Jurkat, Clone E6-1 (cell line): ENCODE results near the gene GTF3C1. TPM values are rescaled to one million over a fixed set of nuclear protein-coding genes. Genes with fewer than 3 reads are reported as not detected.

ENCODE experiments used
- DNase-seq: peaks from one replicate; pipeline ENCODE4 v3.0.0-alpha.2; 2011; ENCODE audit warnings: low read depth, low spot score
- H3K4me3 ChIP-seq: 2 replicates; pipeline ENCODE4 v1.5.1; 2011; ENCODE audit warnings: mild to moderate bottlenecking, low read length, control low read depth, moderate library complexity
- polyA plus RNA-seq: library from polyadenylated mRNA; unstranded; fragments of >200 nt; gene quantifications from one replicate; pipeline ENCODE4 v1.2.1, GENCODE V29; 2012; ENCODE audit warnings: missing spikeins; ENCODE audit not compliant: insufficient read length, insufficient read depth

Gene GTF3C1, protein sequence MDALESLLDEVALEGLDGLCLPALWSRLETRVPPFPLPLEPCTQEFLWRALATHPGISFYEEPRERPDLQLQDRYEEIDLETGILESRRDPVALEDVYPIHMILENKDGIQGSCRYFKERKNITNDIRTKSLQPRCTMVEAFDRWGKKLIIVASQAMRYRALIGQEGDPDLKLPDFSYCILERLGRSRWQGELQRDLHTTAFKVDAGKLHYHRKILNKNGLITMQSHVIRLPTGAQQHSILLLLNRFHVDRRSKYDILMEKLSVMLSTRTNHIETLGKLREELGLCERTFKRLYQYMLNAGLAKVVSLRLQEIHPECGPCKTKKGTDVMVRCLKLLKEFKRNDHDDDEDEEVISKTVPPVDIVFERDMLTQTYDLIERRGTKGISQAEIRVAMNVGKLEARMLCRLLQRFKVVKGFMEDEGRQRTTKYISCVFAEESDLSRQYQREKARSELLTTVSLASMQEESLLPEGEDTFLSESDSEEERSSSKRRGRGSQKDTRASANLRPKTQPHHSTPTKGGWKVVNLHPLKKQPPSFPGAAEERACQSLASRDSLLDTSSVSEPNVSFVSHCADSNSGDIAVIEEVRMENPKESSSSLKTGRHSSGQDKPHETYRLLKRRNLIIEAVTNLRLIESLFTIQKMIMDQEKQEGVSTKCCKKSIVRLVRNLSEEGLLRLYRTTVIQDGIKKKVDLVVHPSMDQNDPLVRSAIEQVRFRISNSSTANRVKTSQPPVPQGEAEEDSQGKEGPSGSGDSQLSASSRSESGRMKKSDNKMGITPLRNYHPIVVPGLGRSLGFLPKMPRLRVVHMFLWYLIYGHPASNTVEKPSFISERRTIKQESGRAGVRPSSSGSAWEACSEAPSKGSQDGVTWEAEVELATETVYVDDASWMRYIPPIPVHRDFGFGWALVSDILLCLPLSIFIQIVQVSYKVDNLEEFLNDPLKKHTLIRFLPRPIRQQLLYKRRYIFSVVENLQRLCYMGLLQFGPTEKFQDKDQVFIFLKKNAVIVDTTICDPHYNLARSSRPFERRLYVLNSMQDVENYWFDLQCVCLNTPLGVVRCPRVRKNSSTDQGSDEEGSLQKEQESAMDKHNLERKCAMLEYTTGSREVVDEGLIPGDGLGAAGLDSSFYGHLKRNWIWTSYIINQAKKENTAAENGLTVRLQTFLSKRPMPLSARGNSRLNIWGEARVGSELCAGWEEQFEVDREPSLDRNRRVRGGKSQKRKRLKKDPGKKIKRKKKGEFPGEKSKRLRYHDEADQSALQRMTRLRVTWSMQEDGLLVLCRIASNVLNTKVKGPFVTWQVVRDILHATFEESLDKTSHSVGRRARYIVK (N-terminal part only)
- polyA plus RNA-seq: 52.1 TPM

DNA sequence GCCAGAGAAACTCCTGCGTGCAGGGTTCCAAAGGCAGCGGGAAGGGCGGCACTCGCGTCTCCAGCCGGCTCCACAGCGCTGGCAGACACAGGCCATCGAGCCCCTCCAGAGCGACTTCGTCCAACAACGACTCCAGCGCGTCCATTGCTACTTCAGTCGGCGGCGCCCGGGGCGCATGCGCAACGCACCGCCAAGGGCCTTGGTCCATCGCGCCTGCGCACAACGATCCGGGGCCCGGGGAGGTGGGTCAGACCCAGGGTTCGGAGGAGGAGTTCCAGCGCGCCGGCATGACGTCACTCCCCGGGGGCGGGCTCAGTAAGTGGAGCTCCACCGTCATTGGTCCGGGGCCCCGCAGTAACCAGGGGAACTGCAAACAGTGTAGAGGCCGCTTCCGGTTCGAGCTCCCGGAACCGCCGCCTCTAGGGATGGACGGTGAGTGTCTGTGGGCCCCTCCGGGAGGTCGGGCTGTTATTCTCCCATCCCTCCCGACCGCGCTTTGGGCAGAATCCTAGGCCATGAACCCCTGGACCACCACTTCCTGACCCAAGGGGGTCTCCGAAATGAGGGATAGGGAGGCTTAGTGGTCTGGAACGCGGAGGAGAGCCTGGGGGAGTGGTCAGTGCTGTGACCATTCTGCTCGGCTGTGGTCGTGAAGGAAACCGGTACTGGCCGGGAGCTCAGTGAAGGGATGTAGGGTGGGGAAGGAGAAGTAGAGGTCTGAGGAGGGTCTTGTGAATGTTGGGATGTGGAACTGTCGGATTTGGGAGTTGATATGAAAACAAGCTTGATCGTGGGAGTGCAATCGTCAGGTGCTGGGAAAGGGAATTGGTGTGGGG is at the start of gene GTF3C1, which contains the start of gene KATNIP:
Gene GTF3C1 (minus strand): TSS at position 168 of the 836 bp plus-strand sequence. CDS start 23 bp downstream, at position 145.
Gene KATNIP (plus strand): TSS at position 399 of the 836 bp plus-strand sequence. CDS start 27 bp downstream, at position 426.
- H3K4me3 ChIP-seq: peak within 1 kb of the TSS; percentile 100
- peak; percentile 93 for DNase-seq

DNA sequence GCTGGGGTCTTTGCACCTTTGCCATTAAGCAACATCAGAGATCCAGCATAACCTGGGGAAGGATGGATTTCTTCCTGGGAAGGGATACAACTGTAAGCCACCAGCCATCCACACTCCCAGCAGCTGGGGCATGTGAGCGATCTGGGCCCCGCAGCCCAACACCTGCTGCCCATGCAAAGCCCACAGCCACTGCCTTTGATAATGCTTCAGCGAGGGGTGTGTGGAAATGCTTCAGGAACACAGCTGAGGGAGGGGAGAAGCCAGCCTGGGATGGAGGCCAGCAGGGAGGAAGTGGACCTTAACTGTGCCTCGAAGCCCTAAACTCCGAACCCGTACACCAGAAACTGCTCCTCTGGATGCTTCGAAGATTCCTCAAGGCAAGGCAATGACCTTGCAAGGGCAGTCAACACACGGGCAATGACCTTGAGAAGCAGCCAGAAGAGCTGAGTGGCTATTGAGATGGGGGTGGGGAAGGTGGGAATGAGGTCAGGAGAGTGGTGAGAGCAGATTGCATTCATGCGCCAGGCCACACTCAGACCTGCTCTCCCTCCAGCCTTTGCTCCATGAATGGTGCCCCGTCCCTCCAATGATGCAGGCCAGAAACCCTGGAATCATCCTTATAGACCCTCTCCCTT is 49.3 kb upstream of the GTF3C1 start:
- no peak for DNase-seq

DNA sequence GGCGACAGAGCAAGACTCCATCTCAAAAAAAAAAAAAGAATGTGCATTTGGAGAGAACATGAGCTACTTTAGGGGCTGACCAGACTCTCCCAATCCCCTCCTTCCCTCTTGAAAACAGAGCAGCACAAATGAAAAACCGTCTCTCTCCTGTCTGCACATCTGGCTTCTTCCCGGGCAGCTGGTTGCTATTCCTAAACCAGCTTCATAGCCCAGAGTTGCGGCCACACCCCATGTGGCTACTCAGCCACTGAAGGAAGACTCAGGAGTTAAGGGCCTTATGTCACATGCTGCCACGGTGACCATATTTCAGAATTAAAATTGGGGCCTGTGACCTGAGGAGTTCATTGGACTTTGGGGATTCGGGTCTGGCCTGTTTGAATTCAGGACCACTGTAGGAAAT is 48.5 kb upstream of the GTF3C1 start:
- no peak overlapping the region for H3K4me3 ChIP-seq
- DNase-seq: no peak

More for the DNA sequence above, 49.3 kb upstream of the GTF3C1 start:
- H3K4me3 ChIP-seq: no peak overlapping the region

GRCh38 chr16:27597361-27597760 is 47.6 kb upstream of the GTF3C1 start:
- H3K4me3 ChIP-seq: no peak overlapping the region
- no peak for DNase-seq

GRCh38 chr16:27596411-27596810 is 46.7 kb upstream of the GTF3C1 start:
- no peak for DNase-seq
- H3K4me3 ChIP-seq: no peak overlapping the region

DNA sequence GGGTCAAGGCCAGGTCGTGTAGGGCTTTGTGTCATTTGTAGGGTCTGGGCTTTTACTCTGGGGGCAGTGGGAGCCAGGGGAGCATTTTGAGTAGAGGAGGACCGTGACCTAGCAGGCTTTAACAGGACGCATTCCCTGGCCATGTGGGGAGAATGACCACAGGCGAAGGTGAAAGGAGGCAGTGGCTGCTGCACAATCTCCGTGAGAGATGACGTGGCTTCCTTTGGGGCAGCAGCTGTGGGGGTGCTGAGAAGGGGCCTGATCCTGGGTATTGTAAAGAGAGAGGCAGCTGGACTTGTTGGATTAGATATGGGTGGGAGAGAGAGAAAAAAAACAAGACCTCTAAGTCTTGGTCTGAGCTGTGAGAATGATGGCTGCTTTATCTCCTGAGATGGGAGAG is 46.3 kb upstream of the GTF3C1 start:
- no peak overlapping the region for H3K4me3 ChIP-seq
- no peak for DNase-seq

DNA sequence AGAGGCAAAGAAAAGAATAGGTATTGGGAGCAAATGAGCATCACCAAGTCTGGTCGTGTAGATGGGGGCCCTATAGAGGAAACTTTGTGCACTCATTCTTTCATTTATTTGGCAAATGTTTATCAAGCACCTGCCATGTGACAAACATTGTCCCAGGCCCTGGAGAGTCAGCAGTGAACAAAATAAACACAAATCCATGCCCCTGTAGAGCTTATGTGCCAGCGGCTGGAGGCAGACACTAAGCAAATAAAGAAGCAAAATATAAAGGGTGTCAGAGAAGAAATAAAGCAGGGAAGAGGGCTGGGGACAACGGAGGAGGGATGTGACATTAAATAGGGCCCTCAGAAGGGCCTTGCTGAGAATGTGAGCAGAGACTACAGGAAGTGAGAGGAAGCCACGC is 45.8 kb upstream of the GTF3C1 start:
- H3K4me3 ChIP-seq: no peak overlapping the region

DNA sequence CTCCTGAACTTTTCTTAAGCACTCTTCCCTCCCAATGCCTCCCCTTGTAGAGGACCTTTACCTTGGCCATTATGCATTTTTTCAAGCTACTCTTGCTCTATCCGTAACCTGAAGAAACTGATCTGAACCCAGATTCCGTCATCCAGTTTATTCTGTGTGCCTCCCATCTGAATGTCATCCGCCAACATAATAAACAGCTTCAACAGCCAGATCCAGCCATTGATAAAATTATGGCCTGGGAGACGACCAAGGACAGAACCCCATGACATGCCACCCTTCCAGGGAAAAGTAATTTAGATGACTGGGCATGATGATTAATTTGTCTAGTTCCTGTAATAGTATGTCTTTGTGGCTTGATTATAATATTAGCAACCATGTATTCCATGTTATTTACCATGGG is 42.1 kb upstream of the GTF3C1 start:
- no peak for DNase-seq
- no peak overlapping the region for H3K4me3 ChIP-seq

More for the DNA sequence above, 45.8 kb upstream of the GTF3C1 start:
- DNase-seq: no peak

- no peak for DNase-seq
- no peak overlapping the region for H3K4me3 ChIP-seq
Measured at GRCh38 chr16:27588057-27588456, 38.3 kb upstream of the GTF3C1 start.

- DNase-seq: no peak
- H3K4me3 ChIP-seq: no peak overlapping the region
Measured at GRCh38 chr16:27586711-27587110, 37.0 kb upstream of the GTF3C1 start.

GRCh38 chr16:27585200-27585599 is 35.5 kb upstream of the GTF3C1 start:
- no peak overlapping the region for H3K4me3 ChIP-seq
- no peak for DNase-seq

- no peak for DNase-seq
- H3K4me3 ChIP-seq: no peak overlapping the region
Measured at GRCh38 chr16:27583634-27584033, 33.9 kb upstream of the GTF3C1 start.

DNA sequence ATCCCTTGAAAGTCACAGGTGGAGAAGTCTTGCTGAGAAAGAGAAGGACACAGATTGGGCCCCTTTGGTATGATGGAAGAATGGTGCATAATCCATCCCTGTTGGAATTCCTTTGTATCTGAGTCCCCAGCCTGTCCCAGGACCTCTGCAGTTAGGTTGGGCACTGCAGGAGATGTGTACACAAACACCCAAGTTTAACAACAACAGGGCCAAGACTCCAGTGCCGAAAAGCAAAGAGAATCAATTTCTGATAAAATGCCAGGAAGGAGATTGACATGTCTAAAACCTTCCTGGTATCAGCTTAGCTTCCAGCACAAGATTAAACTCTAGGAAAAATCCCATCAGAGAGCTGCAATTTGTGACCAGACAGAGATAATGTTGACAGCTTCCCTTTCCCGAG is 33.2 kb upstream of the GTF3C1 start:
- H3K4me3 ChIP-seq: no peak overlapping the region
- DNase-seq: no peak

- DNase-seq: no peak
- H3K4me3 ChIP-seq: no peak overlapping the region
Measured at GRCh38 chr16:27579087-27579980, 29.6 kb upstream of the GTF3C1 start.

GRCh38 chr16:27576729-27577128 is 27.0 kb upstream of the GTF3C1 start:
- no peak for DNase-seq
- H3K4me3 ChIP-seq: no peak overlapping the region

DNA sequence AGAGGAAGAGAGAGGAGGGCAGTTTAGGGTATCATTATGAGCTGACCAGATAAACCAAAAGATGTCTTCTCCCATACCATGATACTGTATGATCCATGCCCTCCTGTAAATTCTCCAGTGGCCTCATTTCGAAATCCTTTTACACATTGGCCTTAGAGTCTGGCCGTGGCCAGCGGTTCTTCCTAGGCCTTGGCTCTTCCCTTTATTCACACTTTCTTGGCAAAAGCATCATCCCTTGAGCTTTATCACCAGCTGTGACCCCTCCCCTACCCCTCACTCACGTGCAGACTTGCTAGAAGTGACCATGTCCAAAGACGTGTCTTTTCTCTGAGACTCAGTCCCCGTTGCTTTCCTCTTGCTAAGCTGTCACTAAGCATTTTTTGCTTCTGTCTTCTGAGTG is 23.0 kb upstream of the GTF3C1 start:
- no peak overlapping the region for H3K4me3 ChIP-seq
- no peak for DNase-seq
